Sigmoid colon (tissue), 7 donors: Measurements from ENCODE around the gene CERS6. TPM values are rescaled to one million over a fixed set of nuclear protein-coding genes. Genes with fewer than 3 reads are reported as not detected.

Source experiments
- DNase-seq: peaks from one replicate; pipeline ENCODE4 v3.0.0-alpha.2; 2019
- H3K27ac ChIP-seq, 4 donors: fragments of 200-600 bp; sonication (generic); one replicate each; pipeline ENCODE4 v1.5.1; 2016 to 2019; ENCODE audit warnings: mild to moderate bottlenecking in 1 of 4
- H3K27me3 ChIP-seq, 3 donors: fragments of 200-600 bp; sonication (generic); one replicate each; pipeline ENCODE4 v1.5.1; 2019; ENCODE audit warnings: mild to moderate bottlenecking in 1 of 3
- H3K36me3 ChIP-seq, 4 donors: fragments of 200-600 bp; sonication (generic); one replicate each; pipeline ENCODE4 v1.5.1; 2016 to 2019
- H3K4me1 ChIP-seq, 4 donors: fragments of 200-600 bp; sonication (generic); one replicate each; pipeline ENCODE4 v1.5.1; 2017 to 2019
- H3K4me3 ChIP-seq, 4 donors: fragments of 200-600 bp; sonication (generic); one replicate each; pipeline ENCODE4 v1.5.1; 2017 to 2019; ENCODE audit warnings: mild to moderate bottlenecking in 2 of 4, moderate library complexity in 1 of 4
- H3K9me3 ChIP-seq, 4 donors: fragments of 200-600 bp in 3 of 4; sonication (generic) in 3 of 4; one replicate each; pipeline versions ENCODE4 v1.5.1 to v1.6.1; 2013 to 2019
- CTCF ChIP-seq, 4 experiments: fragments of 450-650 bp in 3 of 4; fragments of 200-600 bp in 1 of 4; IDR thresholded peaks; one replicate each; pipeline ENCODE4 v1.5.1; 2016 to 2019; ENCODE audit warnings: antibody characterized with exemption in 4 of 4, mild to moderate bottlenecking in 3 of 4, moderate library complexity in 2 of 4
- EP300 ChIP-seq, 4 donors: sonication (generic); formaldehyde crosslinking; IDR thresholded peaks; one replicate each; pipeline ENCODE4 v1.6.1; 2017; ENCODE audit warnings: antibody characterized with exemption in 4 of 4
- POLR2A ChIP-seq, 2 donors: fragments of 450-650 bp; IDR thresholded peaks; one replicate each; pipeline ENCODE4 v1.6.1; 2016; ENCODE audit warnings: antibody characterized with exemption in 2 of 2, mild to moderate bottlenecking in 2 of 2, moderate library complexity in 2 of 2
- POLR2AphosphoS5 ChIP-seq, 4 donors: sonication (generic); formaldehyde crosslinking; IDR thresholded peaks; one replicate each; pipeline ENCODE4 v1.6.1; 2017; ENCODE audit warnings: antibody characterized with exemption in 4 of 4
- WGBS, 2 donors: extraction: QIAGEN DNeasy Blood & Tissue Kit; methylation state at CpG; one replicate each; pipeline ENCODE4 v1.1.7; 2013; 5-methylcytosine and 5-hydroxymethylcytosine counted together
- intact Hi-C: fragments of 100-400 bp; cut with DNase I; formaldehyde crosslinking; loops from one replicate; pipeline ENCODE4 v1.15.1; 2023
- polyA plus RNA-seq, 3 donors: library from polyadenylated mRNA; stranded (reverse); fragments of 200-250 nt; gene quantifications; one replicate each; pipeline ENCODE4 v1.2.3, GENCODE V29; 2013
- total RNA-seq, 4 donors: library from RNA; depleted of rRNA; stranded (reverse); fragments of >200 nt; gene quantifications; one replicate each; pipeline ENCODE4 v1.1.0, GENCODE V29; 2016
- donor health status: healthy with polysubstance abuse.
- donor health status: Bipolar disorder and iron deficiency.
- donor health status: healthy.

The CERS6 gene
- total and polyA plus RNA-seq, 7 donors, result 4.4 to 21.0 (median 11.2) TPM

GRCh38 chr2:168441214-168441872, 14.7 kb upstream of the CERS6 start:
- 87 to 94% methylated on average over 6 of the region's 6 CpGs for WGBS, 2 donors
- intact Hi-C loops, result no loop called here
- Histone ChIP-seq H3K4me1 (no peaks in the 10 kb centered on the region), H3K27ac (no peak overlapping the region), H3K9me3 (peaks cover 0 to 3% (median 0%) of the 10 kb centered on the region in 4 donors), H3K4me3 (no peak overlapping the region), H3K36me3 (no peaks in the 10 kb centered on the region), H3K27me3 (no peaks in the 10 kb centered on the region)
- no peak for DNase-seq
- TF ChIP-seq CTCF (IDR thresholded peaks at IDR 0.05) (no peak), POLR2A (IDR thresholded peaks at IDR 0.05) (no peak)

- no peak for DNase-seq
- no peaks in the 10 kb centered on the region for H3K36me3 ChIP-seq
- intact Hi-C loops, result no loop called here
- peaks cover 0 to 3% (median 0%) of the 10 kb centered on the region in 4 donors for H3K9me3 ChIP-seq
- TF ChIP-seq EP300 (IDR thresholded peaks at IDR 0.05) (no peak), CTCF (IDR thresholded peaks at IDR 0.05) (no peak), POLR2AphosphoS5 (IDR thresholded peaks at IDR 0.05) (no peak), POLR2A (IDR thresholded peaks at IDR 0.05) (no peak)
- no peak overlapping the region for H3K27ac ChIP-seq
- no peak overlapping the region for H3K4me3 ChIP-seq
- H3K27me3 ChIP-seq, result no peaks in the 10 kb centered on the region
- H3K4me1 ChIP-seq, result no peaks in the 10 kb centered on the region
Observed at GRCh38 chr2:168443818-168444217, 12.3 kb upstream of the CERS6 start.

GRCh38 chr2:168445960-168446359, 10.1 kb upstream of the CERS6 start:
- Histone ChIP-seq H3K9me3 (peaks cover 0 to 3% (median 0%) of the 10 kb centered on the region in 4 donors), H3K27ac (no peak overlapping the region), H3K4me3 (no peak overlapping the region), H3K4me1 (no peaks in the 10 kb centered on the region), H3K27me3 (no peaks in the 10 kb centered on the region), H3K36me3 (no peaks in the 10 kb centered on the region)
- DNase-seq, result no peak
- TF ChIP-seq POLR2A (IDR thresholded peaks at IDR 0.05), result no peak
- WGBS, 2 donors, result 94 to 96% methylated on average over 2 of the region's 2 CpGs
- intact Hi-C loops, result no loop called here

GRCh38 chr2:168448980-168449379, 7.1 kb upstream of the CERS6 start:
- Histone ChIP-seq H3K27me3 (no peaks in the 10 kb centered on the region), H3K27ac (no peak overlapping the region), H3K4me3 (no peak overlapping the region), H3K9me3 (peaks cover 0 to 3% (median 0%) of the 10 kb centered on the region in 4 donors), H3K36me3 (no peaks in the 10 kb centered on the region), H3K4me1 (no peaks in the 10 kb centered on the region)
- intact Hi-C loops, result no loop called here
- no peak for TF ChIP-seq POLR2AphosphoS5 (IDR thresholded peaks at IDR 0.05)
- no peak for TF ChIP-seq EP300 (IDR thresholded peaks at IDR 0.05)
- no peak for TF ChIP-seq POLR2A (IDR thresholded peaks at IDR 0.05)
- TF ChIP-seq CTCF (IDR thresholded peaks at IDR 0.05), result no peak
- DNase-seq, result no peak

- Histone ChIP-seq H3K36me3 (no peaks in the 10 kb centered on the region), H3K27me3 (no peaks in the 10 kb centered on the region), H3K9me3 (peaks cover 0 to 3% (median 0%) of the 10 kb centered on the region in 4 donors), H3K27ac (no peak overlapping the region), H3K4me1 (no peaks in the 10 kb centered on the region), H3K4me3 (no peak overlapping the region)
- no peak for TF ChIP-seq POLR2AphosphoS5 (IDR thresholded peaks at IDR 0.05)
- TF ChIP-seq EP300 (IDR thresholded peaks at IDR 0.05), result no peak
- no peak for TF ChIP-seq CTCF (IDR thresholded peaks at IDR 0.05)
- TF ChIP-seq POLR2A (IDR thresholded peaks at IDR 0.05), result no peak
- intact Hi-C loops, result no loop called here
- no peak for DNase-seq
- WGBS, 2 donors, result 62 to 81% methylated on average over 3 of the region's 3 CpGs
Observed at GRCh38 chr2:168449419-168449818, 6.7 kb upstream of the CERS6 start.
